ENCODE results near the gene TGOLN2.
A peak's percentile ranks its signal among the peaks of the same experiment; 100 is the strongest.
"Not testable (repeated sequence)": the region's sequence is repeated elsewhere in the genome, so short reads cannot be mapped to it uniquely, and the experiment has no call there.

The TGOLN2 gene

GRCh38 chr2:85327822-85328617, at the start of gene TGOLN2:
TGOLN2 (minus strand) TSS chr2:85327989; CDS start chr2:85327962, 27 bp downstream.
- peak; percentile 88 to 96 for DNase-seq

- no peak for DNase-seq
Observed at GRCh38 chr2:85377083-85377482, 49.3 kb upstream of the TGOLN2 start.

GRCh38 chr2:85376291-85377065, 48.7 kb upstream of the TGOLN2 start:
- no peak for DNase-seq

- DNase-seq: no peak
Observed at GRCh38 chr2:85371045-85371444, 43.3 kb upstream of the TGOLN2 start.

- DNase-seq: peak in 1 of 2 experiments; percentile 15
Observed at GRCh38 chr2:85369500-85369899, 41.7 kb upstream of the TGOLN2 start.

GRCh38 chr2:85368921-85369320, 41.1 kb upstream of the TGOLN2 start:
- DNase-seq: no peak

GRCh38 chr2:85367180-85367579, 39.4 kb upstream of the TGOLN2 start:
- DNase-seq: no peak

- DNase-seq: not testable (repeated sequence)
Observed at GRCh38 chr2:85362653-85363387, 35.0 kb upstream of the TGOLN2 start.

GRCh38 chr2:85357736-85358135, 29.9 kb upstream of the TGOLN2 start:
- DNase-seq: no peak

GRCh38 chr2:85356186-85356585, 28.4 kb upstream of the TGOLN2 start:
- DNase-seq: no peak

GRCh38 chr2:85355521-85355920, 27.7 kb upstream of the TGOLN2 start:
- no peak for DNase-seq

GRCh38 chr2:85355073-85355410, 27.3 kb upstream of the TGOLN2 start:
- no peak for DNase-seq

- peak; percentile 96 to 98 for DNase-seq
Observed at GRCh38 chr2:85354286-85355072, 26.7 kb upstream of the TGOLN2 start, which contains the start of the genes ELMOD3 and RETSAT. ELMOD3 (plus strand) TSS chr2:85354769; CDS start chr2:85357199, 2,430 bp downstream. RETSAT (minus strand) TSS chr2:85354528; CDS start chr2:85354507, 21 bp downstream.

- peak in 1 of 2 experiments; percentile 40 for DNase-seq
Observed at GRCh38 chr2:85353876-85354285, 26.1 kb upstream of the TGOLN2 start.

GRCh38 chr2:85347599-85347998, 19.8 kb upstream of the TGOLN2 start:
- no peak for DNase-seq

GRCh38 chr2:85344356-85344954, 16.7 kb upstream of the TGOLN2 start:
- DNase-seq: no peak

- not testable (repeated sequence) for DNase-seq
Observed at GRCh38 chr2:85343207-85343895, 15.6 kb upstream of the TGOLN2 start.

- DNase-seq: no peak
Observed at GRCh38 chr2:85342156-85342555, 14.4 kb upstream of the TGOLN2 start.

- DNase-seq: no peak
Observed at GRCh38 chr2:85341269-85342029, 13.7 kb upstream of the TGOLN2 start.

Measured in NCI-H446 (cell line).